Activated T-helper 1 cell treated with Interleukin-2 at 50 U/mL for 16 hours (primary cell): ENCODE data around the gene MLLT6.

Experiments
- DNase-seq: peaks from one replicate; pipeline ENCODE4 v3.0.0-alpha.2; 2020; ENCODE audit warnings: low read depth

Gene MLLT6

DNA sequence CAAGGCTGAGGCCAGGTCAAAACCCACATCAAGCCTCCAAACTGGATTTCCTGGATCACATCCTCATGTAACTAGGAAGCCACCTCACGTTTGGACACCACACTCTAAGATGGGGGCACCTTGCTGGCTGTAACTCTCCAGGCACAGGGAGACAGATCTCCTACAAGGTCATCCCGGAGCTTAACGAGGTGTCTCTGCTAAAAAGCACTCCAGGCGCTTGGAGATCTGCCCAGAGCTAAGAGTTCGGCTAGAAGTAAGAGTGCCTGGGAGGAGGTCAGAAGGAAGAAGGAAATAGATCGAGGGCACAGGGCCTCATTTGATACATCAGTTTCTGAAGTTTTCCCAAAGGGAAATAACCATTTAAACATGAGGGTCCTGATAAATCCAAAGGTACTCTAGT lies 63.3 kb downstream of the MLLT6 start:
- DNase-seq, result no peak

DNA sequence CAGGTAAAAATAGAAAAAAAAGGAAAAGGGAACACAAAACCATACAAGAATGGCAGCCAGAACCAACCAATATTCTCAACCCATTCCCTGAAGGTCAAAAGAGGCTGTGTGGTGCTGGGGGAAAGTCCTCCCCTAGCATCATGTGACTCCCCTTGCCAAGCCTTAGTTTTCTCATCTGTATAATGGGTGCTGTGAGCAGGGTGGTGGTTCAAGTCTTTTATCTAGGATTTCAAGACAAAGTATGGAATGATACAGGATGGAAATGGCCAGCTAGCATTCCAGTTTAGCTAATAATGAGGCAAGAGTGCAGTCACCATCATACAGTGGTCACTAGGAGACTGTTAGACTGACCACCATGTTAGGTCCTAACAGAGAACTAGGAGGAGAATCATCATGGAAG lies 68.2 kb downstream of the MLLT6 start:
- no peak for DNase-seq

DNA sequence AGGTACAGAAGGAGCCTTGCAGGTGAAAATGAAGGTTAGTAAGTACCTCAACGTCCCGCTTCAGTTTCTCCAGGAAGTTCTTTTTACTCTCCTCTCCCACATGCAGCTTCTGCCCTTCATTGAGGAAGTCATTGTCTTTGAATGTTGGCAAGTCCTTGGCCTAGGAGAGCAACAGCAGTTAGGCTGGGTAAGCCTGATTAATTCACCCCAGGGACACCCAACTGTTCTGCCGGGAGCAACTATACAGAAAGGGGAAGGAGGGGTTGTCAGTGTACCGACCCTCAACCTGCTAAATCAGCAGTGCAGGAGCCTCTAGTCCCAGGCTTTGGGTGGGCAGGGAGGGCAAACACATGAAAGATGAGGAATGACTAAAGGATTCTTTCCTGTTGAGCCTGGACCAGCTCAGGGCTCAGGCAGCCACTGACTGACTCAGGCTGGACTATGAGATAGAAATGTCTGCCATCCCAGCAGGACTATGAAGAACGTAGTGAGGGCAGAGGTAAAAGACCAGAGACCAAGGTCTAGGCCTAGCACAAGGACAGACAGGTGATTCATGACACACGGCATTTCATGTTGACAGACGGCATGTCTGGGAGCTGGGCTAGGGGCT lies 72.7 kb downstream of the MLLT6 start:
- no peak for DNase-seq
